OCI-LY1 (cell line): ENCODE data around the gene PDZD11.
"Not testable (repeated sequence)": the region's sequence is repeated elsewhere in the genome, so short reads cannot be mapped to it uniquely, and the experiment has no call there.

Experiments used
- H2AFZ ChIP-seq: fragments of 200-600 bp; sonication (generic), shearing (Covaris generic); 2 replicates; pipeline ENCODE4 v1.6.0; 2014; ENCODE audit warnings: antibody characterized with exemption, mild to moderate bottlenecking, low read length
- H3F3A ChIP-seq: fragments of 200-600 bp; sonication (generic), shearing (Covaris generic); 2 replicates; pipeline ENCODE4 v1.6.0; 2014; ENCODE audit warnings: mild to moderate bottlenecking, antibody characterized with exemption, low read length, moderate library complexity; ENCODE audit not compliant: insufficient read depth
- H3K27ac ChIP-seq: fragments of 200-600 bp; sonication (generic); 2 replicates; pipeline ENCODE4 v1.5.1; 2014; ENCODE audit warnings: low read length, mixed run types, mild to moderate bottlenecking, low read depth; ENCODE audit not compliant: poor library complexity, severe bottlenecking
- H3K27me3 ChIP-seq: fragments of 200-600 bp; sonication (generic); 2 replicates; pipeline ENCODE4 v1.6.0; 2014; ENCODE audit warnings: antibody characterized with exemption, mild to moderate bottlenecking, low read length, moderate library complexity; ENCODE audit not compliant: insufficient read depth
- H3K36me3 ChIP-seq: fragments of 200-600 bp; sonication (generic); 2 replicates; pipeline ENCODE4 v1.6.1; 2014; ENCODE audit warnings: mild to moderate bottlenecking, antibody characterized with exemption, low read length, moderate library complexity, mixed read lengths; ENCODE audit not compliant: insufficient read depth
- H3K4me1 ChIP-seq: fragments of 200-600 bp; sonication (generic); 2 replicates; pipeline ENCODE4 v1.5.1; 2014; ENCODE audit warnings: mild to moderate bottlenecking, low read length, moderate library complexity; ENCODE audit not compliant: insufficient read depth, severe bottlenecking
- H3K4me2 ChIP-seq: fragments of 200-600 bp; sonication (generic), shearing (Covaris generic); 2 replicates; pipeline ENCODE4 v1.6.1; 2014; ENCODE audit warnings: low read length
- H3K4me3 ChIP-seq: fragments of 200-600 bp; sonication (generic); 2 replicates; pipeline ENCODE4 v1.5.1; 2014; ENCODE audit warnings: low read length, low read depth, mild to moderate bottlenecking, mixed read lengths; ENCODE audit not compliant: poor library complexity, severe bottlenecking
- H3K79me2 ChIP-seq: fragments of 200-600 bp; shearing (Covaris generic); 2 replicates; pipeline ENCODE4 v1.6.1; 2016; ENCODE audit warnings: mixed run types, low read length, mixed read lengths; ENCODE audit not compliant: insufficient read depth
- H3K9ac ChIP-seq: fragments of 200-600 bp; sonication (generic), shearing (Covaris generic); 2 replicates; pipeline ENCODE4 v1.6.1; 2014; ENCODE audit warnings: mild to moderate bottlenecking, low read length, mixed read lengths
- H3K9me2 ChIP-seq: fragments of 200-600 bp; sonication (generic), shearing (Covaris generic); 2 replicates; pipeline ENCODE4 v1.6.1; 2014; ENCODE audit warnings: low read depth, mild to moderate bottlenecking, low read length, mixed read lengths
- H3K9me3 ChIP-seq: fragments of 200-600 bp; shearing (Covaris generic); 2 replicates; pipeline ENCODE4 v1.6.1; 2014; ENCODE audit warnings: low read length, mixed read lengths
- H4K20me1 ChIP-seq: fragments of 200-600 bp; sonication (generic), shearing (Covaris generic); 2 replicates; pipeline ENCODE4 v1.6.0; 2016; ENCODE audit warnings: mild to moderate bottlenecking, low read length; ENCODE audit not compliant: insufficient read depth
- CTCF ChIP-seq: fragments of 200-600 bp; sonication (generic), shearing (Covaris generic); IDR thresholded peaks from 2 replicates; pipeline ENCODE4 v1.5.1; 2017; ENCODE audit warnings: mild to moderate bottlenecking, antibody characterized with exemption, low read length, moderate library complexity, mixed read lengths
- EZH2 ChIP-seq: fragments of 200-600 bp; sonication (generic), shearing (Covaris generic); IDR thresholded peaks from 2 replicates; pipeline ENCODE4 v1.8.0; 2017; ENCODE audit warnings: borderline replicate concordance, mixed run types, mild to moderate bottlenecking, antibody characterized with exemption, low read length, moderate library complexity, mixed read lengths

The PDZD11 gene

GRCh38 chrX:70332600-70332999 is 42.9 kb upstream of the PDZD11 start:
- Histone ChIP-seq H4K20me1 (no peaks in the 10 kb centered on the region), H3K9me3 (no peaks in the 10 kb centered on the region), H3K9me2 (no peaks in the 10 kb centered on the region), H3K79me2 (no peaks in the 10 kb centered on the region), H3K27ac (no peak overlapping the region), H3K9ac (no peak overlapping the region), H3K27me3 (no peaks in the 10 kb centered on the region), H3K36me3 (peaks cover 48% of the 10 kb centered on the region), H3K4me3 (no peak overlapping the region), H3F3A (no peaks in the 10 kb centered on the region), H2AFZ (no peak overlapping the region), H3K4me2 (no peak overlapping the region), H3K4me1 (no peaks in the 10 kb centered on the region)
- TF ChIP-seq CTCF (no peak), EZH2 (no peak)

GRCh38 chrX:70331161-70331560 is 41.4 kb upstream of the PDZD11 start:
- Histone ChIP-seq H3K9ac (no peak overlapping the region), H2AFZ (no peak overlapping the region), H3K79me2 (no peaks in the 10 kb centered on the region), H3K4me2 (no peak overlapping the region), H3K27me3 (no peaks in the 10 kb centered on the region), H3K9me2 (no peaks in the 10 kb centered on the region), H3K36me3 (peaks cover 45% of the 10 kb centered on the region), H4K20me1 (no peaks in the 10 kb centered on the region), H3K4me3 (no peak overlapping the region), H3K9me3 (no peaks in the 10 kb centered on the region), H3K27ac (no peak overlapping the region), H3K4me1 (no peaks in the 10 kb centered on the region), H3F3A (no peaks in the 10 kb centered on the region)
- TF ChIP-seq EZH2 (no peak), CTCF (no peak)

GRCh38 chrX:70324326-70324725 is 34.6 kb upstream of the PDZD11 start:
- H3K9ac ChIP-seq: no peak overlapping the region
- TF ChIP-seq EZH2 (no peak), CTCF (no peak)
- H3F3A ChIP-seq: no peaks in the 10 kb centered on the region
- no peaks in the 10 kb centered on the region for H3K79me2 ChIP-seq
- H3K9me3 ChIP-seq: no peaks in the 10 kb centered on the region
- 0 out of 2 replicates have a peak, but pooled peaks cover 3% of the 10 kb centered on the region for H3K36me3 ChIP-seq
- H2AFZ ChIP-seq: no peak overlapping the region
- H3K4me3 ChIP-seq: no peak overlapping the region
- H3K27ac ChIP-seq: no peak overlapping the region
- no peaks in the 10 kb centered on the region for H4K20me1 ChIP-seq
- no peaks in the 10 kb centered on the region for H3K27me3 ChIP-seq
- H3K4me2 ChIP-seq: no peak overlapping the region
- no peaks in the 10 kb centered on the region for H3K4me1 ChIP-seq
- no peaks in the 10 kb centered on the region for H3K9me2 ChIP-seq

GRCh38 chrX:70323628-70324027 is 33.9 kb upstream of the PDZD11 start:
- not testable (repeated sequence) for H3K9me2 ChIP-seq, H2AFZ ChIP-seq, H3K4me3 ChIP-seq, H3F3A ChIP-seq, H3K4me2 ChIP-seq, H3K27ac ChIP-seq, H3K4me1 ChIP-seq, H3K9ac ChIP-seq, H3K27me3 ChIP-seq, H3K9me3 ChIP-seq, H4K20me1 ChIP-seq, H3K36me3 ChIP-seq, H3K79me2 ChIP-seq
